NCI-H187 treated with DMSO at 0.1 percent for 48 hours (cell line): ENCODE data around the gene SPATS2.
"Not testable (repeated sequence)": the region's sequence is repeated elsewhere in the genome, so short reads cannot be mapped to it uniquely, and the experiment has no call there.

Experiments used
- DNase-seq: peaks from one replicate; lab custom pipeline; 2025; lab: John Stamatoyannopoulos, UW

The SPATS2 gene

GRCh38 chr12:49410818-49411217 lies 43.6 kb downstream of the SPATS2 start:
- no peak for DNase-seq

- DNase-seq, result no peak
Observed at GRCh38 chr12:49413010-49413409, 45.7 kb downstream of the SPATS2 start.

- no peak for DNase-seq
Observed at GRCh38 chr12:49413796-49414195, 46.5 kb downstream of the SPATS2 start.

GRCh38 chr12:49414364-49414763 lies 47.1 kb downstream of the SPATS2 start:
- no peak for DNase-seq

- no peak for DNase-seq
Observed at GRCh38 chr12:49415521-49415970, 48.3 kb downstream of the SPATS2 start.

GRCh38 chr12:49416892-49417291 lies 49.6 kb downstream of the SPATS2 start:
- no peak for DNase-seq

- no peak for DNase-seq
Observed at GRCh38 chr12:49417558-49417957, 50.3 kb downstream of the SPATS2 start.

GRCh38 chr12:49420556-49420955 lies 53.3 kb downstream of the SPATS2 start:
- no peak for DNase-seq

- DNase-seq, result no peak
Observed at GRCh38 chr12:49422114-49422513, 54.9 kb downstream of the SPATS2 start.

- DNase-seq, result no peak
Observed at GRCh38 chr12:49428793-49429192, 61.5 kb downstream of the SPATS2 start.

GRCh38 chr12:49432616-49433015 lies 65.4 kb downstream of the SPATS2 start:
- no peak for DNase-seq

- not testable (repeated sequence) for DNase-seq
Observed at GRCh38 chr12:49436799-49437198, 69.5 kb downstream of the SPATS2 start.

- no peak for DNase-seq
Observed at GRCh38 chr12:49439042-49439441, 71.8 kb downstream of the SPATS2 start.

- DNase-seq, result no peak
Observed at GRCh38 chr12:49440035-49440434, 72.8 kb downstream of the SPATS2 start.

- no peak for DNase-seq
Observed at GRCh38 chr12:49442915-49443314, 75.7 kb downstream of the SPATS2 start.

GRCh38 chr12:49446571-49446970 lies 79.3 kb downstream of the SPATS2 start:
- no peak for DNase-seq

- no peak for DNase-seq
Observed at GRCh38 chr12:49448858-49449257, 81.6 kb downstream of the SPATS2 start.

- DNase-seq, result no peak
Observed at GRCh38 chr12:49451468-49452259, 84.4 kb downstream of the SPATS2 start.

- DNase-seq, result no peak
Observed at GRCh38 chr12:49455501-49455900, 88.2 kb downstream of the SPATS2 start.

GRCh38 chr12:49456131-49456679 lies 88.9 kb downstream of the SPATS2 start:
- no peak for DNase-seq

- no peak for DNase-seq
Observed at GRCh38 chr12:49458816-49459215, 91.6 kb downstream of the SPATS2 start.

GRCh38 chr12:49461221-49461620 lies 94.0 kb downstream of the SPATS2 start:
- no peak for DNase-seq

- DNase-seq, result no peak
Observed at GRCh38 chr12:49462083-49462744, 95.0 kb downstream of the SPATS2 start.
